GM12878 (cell line): ENCODE measurements around the gene ANAPC16. TPM values are rescaled to one million over a fixed set of nuclear protein-coding genes. Genes with fewer than 3 reads are reported as not detected.

Experiments used
- ATAC-seq: fragments of 200-7000 bp; cut with Tn5 transposase; 3 replicates; pipeline ENCODE4 v1.9.1; 2020; ENCODE audit warnings: mild to moderate bottlenecking, moderate library complexity
- BruUV-seq: library from RNA; stranded (reverse); fragments of 400-500 nt; replicated peaks from 2 replicates; lab custom pipeline; 2021; lab: Mats Ljungman, UMichigan
- CTCF ChIA-PET: fragments of 300-600 bp; sonication (Branson Sonifier 250); formaldehyde crosslinking; extraction: SDS; loops from one replicate; lab custom pipeline; 2021; ENCODE audit warnings: inconsistent platforms; lab: Yijun Ruan, JAX
- POLR2A ChIA-PET: fragments of 350-600 bp; formaldehyde crosslinking; extraction: SDS; loops from one replicate; lab custom pipeline; 2021; ENCODE audit warnings: inconsistent platforms; lab: Charles Lee
- RAD21 ChIA-PET: fragments of 300-600 bp; sonication (Branson Sonifier 250); formaldehyde crosslinking; loops from one replicate; lab custom pipeline; 2023; ENCODE audit warnings: antibody characterized with exemption; ENCODE audit not compliant: unreplicated experiment; lab: Charles Lee
- SMC1A ChIA-PET: fragments of 300-600 bp; sonication (Branson Sonifier 250); formaldehyde crosslinking; loops from one replicate; lab custom pipeline; 2023; ENCODE audit not compliant: unreplicated experiment, uncharacterized antibody; lab: Charles Lee
- DNase-seq: peaks from one replicate; pipeline ENCODE4 v3.0.0-alpha.2; 2011; ENCODE audit warnings: low read depth, low spot score
- FAIRE-seq: peaks from 3 replicates; lab custom pipeline; 2011; peaks lifted over from hg19 to GRCh38; lab: Jason Lieb, UNC
- H2AFZ ChIP-seq: 2 replicates; pipeline ENCODE4 v1.6.0; 2011; ENCODE audit warnings: low read depth, low read length, control low read depth; ENCODE audit not compliant: control insufficient read depth
- H3K27ac ChIP-seq: 2 replicates; pipeline ENCODE4 v1.5.1; 2011; ENCODE audit warnings: control low read depth; ENCODE audit not compliant: control insufficient read depth, insufficient read depth
- H3K27me3 ChIP-seq, 2 experiments: replicated peaks in 1 of 2; 2 replicates each; pipeline versions ENCODE4 v1.6.0 to v1.6.1; 2011; ENCODE audit warnings: low read length in 1 of 2; ENCODE audit not compliant: control insufficient read depth in 2 of 2, insufficient read depth in 2 of 2
- H3K36me3 ChIP-seq, 2 experiments: 2 replicates each; pipeline ENCODE4 v1.5.1; 2011; ENCODE audit warnings: low read length in 1 of 2; ENCODE audit not compliant: control insufficient read depth in 2 of 2, insufficient read depth in 2 of 2
- H3K4me1 ChIP-seq: 2 replicates; pipeline ENCODE4 v1.6.1; 2011; ENCODE audit warnings: mild to moderate bottlenecking, low read length, moderate library complexity, mixed read lengths; ENCODE audit not compliant: control insufficient read depth, insufficient read depth
- H3K4me2 ChIP-seq: 2 replicates; pipeline ENCODE4 v1.6.0; 2011; ENCODE audit warnings: control low read depth; ENCODE audit not compliant: control insufficient read depth, insufficient read depth
- H3K4me3 ChIP-seq: fragments of 200-600 bp; sonication (generic); 2 replicates; pipeline ENCODE4 v1.5.1; 2016
- H3K79me2 ChIP-seq: 2 replicates; pipeline ENCODE4 v1.6.0; 2011; ENCODE audit warnings: low read length; ENCODE audit not compliant: control insufficient read depth, insufficient read depth
- H3K9ac ChIP-seq: 2 replicates; pipeline ENCODE4 v1.8.0; 2011; ENCODE audit warnings: low read length, control low read depth, mixed read lengths; ENCODE audit not compliant: control insufficient read depth, insufficient read depth
- H3K9me3 ChIP-seq: replicated peaks from 3 replicates; pipeline ENCODE4 v1.5.1; 2011; ENCODE audit warnings: mild to moderate bottlenecking, low read length; ENCODE audit not compliant: control insufficient read depth, insufficient read depth
- H4K20me1 ChIP-seq: 2 replicates; pipeline ENCODE4 v1.6.0; 2011; ENCODE audit not compliant: control insufficient read depth, insufficient read depth
- BMI1 ChIP-seq: fragments of 450-650 bp; IDR thresholded peaks from 2 replicates; pipeline ENCODE4 v1.6.1; 2016; ENCODE audit warnings: mild to moderate bottlenecking, moderate library complexity, borderline replicate concordance
- BRCA1 ChIP-seq: IDR thresholded peaks from 2 replicates; pipeline ENCODE4 v1.6.1; 2011; ENCODE audit warnings: low read depth, low read length, improper control_type of control experiment
- DPF2 ChIP-seq: fragments of 450-650 bp; IDR thresholded peaks from 2 replicates; pipeline ENCODE4 v1.6.1; 2017; ENCODE audit warnings: mild to moderate bottlenecking
- JUNB ChIP-seq: IDR thresholded peaks from 2 replicates; pipeline ENCODE4 v1.6.1; 2016; ENCODE audit warnings: antibody characterized with exemption, mild to moderate bottlenecking
- POLR2A ChIP-seq: IDR thresholded peaks from 2 replicates; pipeline ENCODE4 v1.6.1; 2011; ENCODE audit warnings: low read depth, mild to moderate bottlenecking, low read length
- WGBS: methylation state at CpG from one replicate; pipeline ENCODE4 v1.1.6; 2016; ENCODE audit warnings: low lambda C conversion rate; ENCODE audit not compliant: insufficient replicate concordance, insufficient coverage; ENCODE audit errors: missing lambda C conversion rate; 5-methylcytosine and 5-hydroxymethylcytosine counted together
- in situ Hi-C: fragments of 300-500 bp; cut with MboI; formaldehyde crosslinking; loops from 9 replicates; pipeline ENCODE4 v1.14.3; 2018; ENCODE audit warnings: mixed read lengths
- intact Hi-C: fragments of 100-400 bp; cut with micrococcal nuclease; formaldehyde crosslinking; loops from one replicate; pipeline ENCODE4 v1.14.2; 2022; ENCODE audit not compliant: unreplicated experiment
- polyA plus RNA-seq, 11 experiments: library from polyadenylated mRNA; depleted of rRNA in 4 of 11; unstranded in 6 of 11; stranded (reverse) in 5 of 11; fragments of >200 nt; fragmentation: Nextera tagmentation in 4 of 11; fragmentation: Illumina TruSeq in 1 of 11; extraction: Ambion mirVana in 4 of 11; extraction: Trizol in 1 of 11; gene quantifications; 1 replicate in 1 of 11; 2 replicates in 10 of 11; pipeline versions ENCODE4 v1.2.1 to v1.2.3, GENCODE V29; 2011 to 2016; ENCODE audit warnings: inconsistent platforms in 2 of 11, missing spikeins in 2 of 11, low read depth in 1 of 11
- total RNA-seq, 4 experiments: library from RNA; depleted of rRNA in 3 of 4; stranded (reverse); fragments of >200 nt in 3 of 4; fragmentation: Illumina TruSeq in 1 of 4; extraction: Trizol in 1 of 4; gene quantifications; 2 replicates each; pipeline versions ENCODE4 v1.2.1 to v1.2.3, GENCODE V29; 2013 to 2021
- TF ChIP-seq, protein P1 (sequence below): fragments of 450-650 bp; IDR thresholded peaks from 2 replicates; pipeline ENCODE4 v1.6.1; 2016; ENCODE audit warnings: mild to moderate bottlenecking

The ANAPC16 gene
- total and polyA plus RNA-seq, 10 of the 15 experiments (the other 5 are each of a cell fraction or from before 2014, with no cell fraction given) = 66.9 to 208 (median 134) TPM

DNA sequence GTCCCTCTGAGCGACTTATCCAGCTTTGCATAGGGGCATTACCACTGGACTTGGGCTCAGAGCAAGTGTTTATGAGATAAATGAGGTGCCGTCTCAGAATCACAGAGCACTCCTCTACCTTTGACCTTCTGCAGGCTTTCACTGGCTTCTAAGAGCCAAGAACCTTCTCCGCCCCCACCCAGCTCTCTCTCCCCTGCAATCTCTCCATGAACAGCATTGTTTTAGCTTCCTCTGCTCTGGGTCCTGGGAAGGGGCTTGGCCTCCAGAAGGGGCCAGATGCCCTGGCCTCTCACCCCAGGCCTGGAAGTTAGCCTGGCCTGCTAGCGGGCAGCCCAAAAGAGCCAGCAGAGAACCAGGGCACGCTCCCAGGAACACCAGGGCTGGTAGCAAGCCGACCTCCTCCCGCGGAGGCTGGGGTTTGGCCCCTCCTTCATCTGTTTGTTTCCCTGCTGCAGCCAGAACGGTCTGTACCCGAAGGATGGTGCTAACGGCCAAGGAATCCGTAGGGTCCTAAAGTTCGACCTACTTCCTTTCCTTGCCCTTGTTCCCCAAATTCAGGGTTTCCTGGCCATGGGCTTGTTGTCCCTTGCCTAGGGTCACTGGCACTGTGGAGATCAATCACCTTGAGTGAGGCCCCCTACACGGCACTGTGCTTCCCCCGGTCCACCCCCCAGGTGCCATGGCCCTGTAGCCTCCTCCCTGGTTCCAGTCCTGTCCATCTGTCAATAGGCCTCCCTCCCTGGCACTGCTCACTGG is 39.2 kb downstream of the ANAPC16 start (continued):
- TF ChIP-seq DPF2 (no peak; the same call in 1 of the 2 replicates), JUNB (no peak), BMI1 (no peak), BRCA1 (no peak)

DNA sequence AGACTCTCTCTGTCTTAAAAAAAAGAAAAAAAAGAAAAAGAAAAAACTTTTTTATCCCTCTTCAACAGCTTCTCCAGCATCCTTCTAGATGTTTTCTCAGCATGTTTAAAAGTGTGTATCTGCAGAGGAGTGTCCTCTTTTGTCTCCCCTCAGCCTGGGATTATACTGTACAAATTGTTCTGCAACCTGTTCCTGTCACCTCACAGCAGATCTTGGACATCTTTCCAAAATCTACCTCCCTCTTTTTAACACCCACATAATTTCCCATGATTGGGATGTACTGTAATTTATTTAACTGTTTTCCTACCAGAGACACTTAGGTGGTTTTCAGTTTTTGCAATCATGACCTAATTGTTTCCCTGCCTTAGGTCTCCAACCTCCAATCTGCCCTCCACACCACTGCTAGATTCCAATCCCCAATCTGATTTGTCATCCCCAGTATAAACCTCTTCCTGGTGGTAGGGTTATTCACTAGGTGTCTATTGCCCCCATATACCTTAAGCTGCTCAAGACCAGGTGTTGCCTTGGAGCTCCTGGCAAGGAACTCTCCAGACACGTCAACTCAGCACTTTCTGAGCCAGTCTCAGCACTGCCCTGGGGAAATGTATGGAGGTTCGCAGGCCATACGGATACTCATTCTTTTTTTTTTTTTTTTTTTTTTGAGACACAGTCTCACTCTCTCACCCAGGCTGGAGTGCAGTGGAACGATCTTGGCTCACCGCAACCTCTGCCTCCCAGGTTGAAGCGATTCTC is 40.3 kb downstream of the ANAPC16 start:
- CTCF ChIA-PET = interaction anchor here (0.9 to 7.6 kb wide), 10 partner anchors 8 to 123 kb away, joined by 3 to 59 read pairs (median 9); partner anchors contain the start of gene DDIT4
- H3K9ac ChIP-seq = no peak overlapping the region
- POLR2A ChIA-PET = interaction anchor here (0.6 to 11.6 kb wide), 18 partner anchors 8 to 125 kb away, joined by 3 to 113 read pairs (median 6); partner anchors contain the start of genes ANAPC16 and ASCC1
- DNase-seq (no peak), FAIRE-seq (no peak), ATAC-seq (no peak)
- no peaks in the 10 kb centered on the region for H4K20me1 ChIP-seq
- no peak overlapping the region for H2AFZ ChIP-seq
- SMC1A ChIA-PET = interaction anchor here (0.8 to 21.0 kb wide), 13 partner anchors 9 to 123 kb away, joined by 3 to 275 read pairs (median 7); partner anchors contain the start of gene DDIT4
- no peaks in the 10 kb centered on the region for H3K27me3 ChIP-seq
- H3K4me2 ChIP-seq = no peak overlapping the region
- no TSS peak for BruUV-seq
- no peaks in the 10 kb centered on the region for H3K36me3 ChIP-seq
- intact Hi-C loops (no loop called here), in situ Hi-C loops (no loop called here)
- RAD21 ChIA-PET = interaction anchor here (0.6 to 13.0 kb wide), 17 partner anchors 10 to 271 kb away, joined by 3 to 200 read pairs (median 8); partner anchors contain the start of genes ANAPC16, ASCC1 and DDIT4
- H3K79me2 ChIP-seq = peaks cover 2% of the 10 kb centered on the region
- 99% methylated on average over 6 of the region's 6 CpGs for WGBS
- no peak for TF ChIP-seq POLR2A
- TF ChIP-seq, protein P1, sequence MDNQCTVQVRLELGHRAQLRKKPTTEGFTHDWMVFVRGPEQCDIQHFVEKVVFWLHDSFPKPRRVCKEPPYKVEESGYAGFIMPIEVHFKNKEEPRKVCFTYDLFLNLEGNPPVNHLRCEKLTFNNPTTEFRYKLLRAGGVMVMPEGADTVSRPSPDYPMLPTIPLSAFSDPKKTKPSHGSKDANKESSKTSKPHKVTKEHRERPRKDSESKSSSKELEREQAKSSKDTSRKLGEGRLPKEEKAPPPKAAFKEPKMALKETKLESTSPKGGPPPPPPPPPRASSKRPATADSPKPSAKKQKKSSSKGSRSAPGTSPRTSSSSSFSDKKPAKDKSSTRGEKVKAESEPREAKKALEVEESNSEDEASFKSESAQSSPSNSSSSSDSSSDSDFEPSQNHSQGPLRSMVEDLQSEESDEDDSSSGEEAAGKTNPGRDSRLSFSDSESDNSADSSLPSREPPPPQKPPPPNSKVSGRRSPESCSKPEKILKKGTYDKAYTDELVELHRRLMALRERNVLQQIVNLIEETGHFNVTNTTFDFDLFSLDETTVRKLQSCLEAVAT = peak; percentile 72
- H3K4me1 ChIP-seq = peaks cover 70% of the 10 kb centered on the region
- peak overlapping the region; percentile 70 for H3K27ac ChIP-seq
- H3K4me3 ChIP-seq = no peak overlapping the region
- no peaks in the 10 kb centered on the region for H3K9me3 ChIP-seq
